Measurements from ENCODE around the gene ACTG2. TPM values are rescaled to one million over a fixed set of nuclear protein-coding genes. Genes with fewer than 3 reads are reported as not detected.

The ACTG2 gene
- total RNA-seq (not detected), total RNA-seq (0 to 0.33 (median 0) reads per million in 172 experiments)
- polyA plus RNA-seq (2013, experiment 1 of 2): 0.27 TPM
- 0.26 TPM for polyA plus RNA-seq (2013, experiment 2 of 2)

GRCh38 chr2:73892631-73893329, at the start of gene ACTG2:
Gene ACTG2, plus strand, starts transcription at chr2:73893008. Its CDS starts 8,304 bp downstream, at chr2:73901312.
- ChIA-PET CTCF (interaction anchor here (0.6 kb wide), 1 partner anchor 61 kb away, joined by 3 read pairs; no protein-coding TSS in a partner anchor), POLR2A (no interaction called here)
- Mint-ChIP-seq H3K4me3 (no peak within 1 kb of the TSS), H3K9me3 (no peaks in the 10 kb centered on the region), H3K27me3 (no peaks in the 10 kb centered on the region), H3K36me3 (ENCODE audit: low read depth) (no peaks in the 10 kb centered on the region), H3K4me1 (ENCODE audit: low read depth) (peaks cover 30% of the 10 kb centered on the region), H3K27ac (no peak within 1 kb of the TSS)
- H3K27me3 ChIP-seq (ENCODE audit: control insufficient read depth in 1 of 2, insufficient read depth in 2 of 2, low read length in 2 of 2): no peaks in the 10 kb centered on the region
- intact Hi-C loops (cut with DNase I, micrococcal nuclease): no loop called here
- H3K36me3 ChIP-seq (ENCODE audit: insufficient read depth, low read length): no peaks in the 10 kb centered on the region
- no peak within 1 kb of the TSS for H3K27ac ChIP-seq (ENCODE audit: low read depth in 1 of 2, low read length in 2 of 2)
- ATAC-seq (ENCODE audit: poor library complexity) (no peak), DNase-seq (no peak)
- peaks cover 23% of the 10 kb centered on the region for H3K4me1 ChIP-seq (ENCODE audit: insufficient read depth, low read length)
- no peak within 1 kb of the TSS for H3K4me3 ChIP-seq (ENCODE audit: low read length)
- TF ChIP-seq CTCF (IDR thresholded peaks at IDR 0.05): no peak
- H3K9me3 ChIP-seq (ENCODE audit: control insufficient read depth in 1 of 2, insufficient read depth in 1 of 2, low read length in 2 of 2): no peaks in the 10 kb centered on the region

GRCh38 chr2:73844087-73844486, 48.7 kb upstream of the ACTG2 start:
- H3K4me1 Mint-ChIP-seq (ENCODE audit: low read depth): peaks cover 20% of the 10 kb centered on the region
- Histone ChIP-seq H3K27ac (ENCODE audit: low read depth in 1 of 2, low read length in 2 of 2) (no peak overlapping the region), H3K36me3 (ENCODE audit: insufficient read depth, low read length) (peaks cover 64% of the 10 kb centered on the region), H3K27me3 (ENCODE audit: control insufficient read depth in 1 of 2, insufficient read depth in 2 of 2, low read length in 2 of 2) (no peaks in the 10 kb centered on the region), H3K4me1 (ENCODE audit: insufficient read depth, low read length) (no peaks in the 10 kb centered on the region), H3K4me3 (ENCODE audit: low read length) (no peak overlapping the region), H3K9me3 (ENCODE audit: control insufficient read depth in 1 of 2, insufficient read depth in 1 of 2, low read length in 2 of 2) (no peaks in the 10 kb centered on the region)
- no peaks in the 10 kb centered on the region for H3K9me3 Mint-ChIP-seq
- ChIA-PET CTCF (no interaction called here), POLR2A (no interaction called here)
- ATAC-seq (ENCODE audit: poor library complexity) (no peak), DNase-seq (no peak)
- no peak overlapping the region for H3K4me3 Mint-ChIP-seq
- TF ChIP-seq CTCF (IDR thresholded peaks at IDR 0.05): no peak
- no peak overlapping the region for H3K27ac Mint-ChIP-seq
- intact Hi-C loops (cut with DNase I, micrococcal nuclease): no loop called here
- no peaks in the 10 kb centered on the region for H3K27me3 Mint-ChIP-seq
- peaks cover 85% of the 10 kb centered on the region for H3K36me3 Mint-ChIP-seq (ENCODE audit: low read depth)

GRCh38 chr2:73850009-73850408, 42.8 kb upstream of the ACTG2 start:
- Histone ChIP-seq H3K36me3 (ENCODE audit: insufficient read depth, low read length) (peaks cover 94% of the 10 kb centered on the region), H3K27me3 (ENCODE audit: control insufficient read depth in 1 of 2, insufficient read depth in 2 of 2, low read length in 2 of 2) (no peaks in the 10 kb centered on the region), H3K4me3 (ENCODE audit: low read length) (no peak overlapping the region), H3K9me3 (ENCODE audit: control insufficient read depth in 1 of 2, insufficient read depth in 1 of 2, low read length in 2 of 2) (no peaks in the 10 kb centered on the region), H3K4me1 (ENCODE audit: insufficient read depth, low read length) (no peaks in the 10 kb centered on the region), H3K27ac (ENCODE audit: low read depth in 1 of 2, low read length in 2 of 2) (no peak overlapping the region)
- peaks cover 66% of the 10 kb centered on the region for H3K36me3 Mint-ChIP-seq (ENCODE audit: low read depth)
- no peak overlapping the region for H3K27ac Mint-ChIP-seq
- DNase-seq (no peak), ATAC-seq (ENCODE audit: poor library complexity) (no peak)
- H3K4me3 Mint-ChIP-seq: no peak overlapping the region
- intact Hi-C loops (cut with DNase I, micrococcal nuclease): no loop called here
- no peaks in the 10 kb centered on the region for H3K4me1 Mint-ChIP-seq (ENCODE audit: low read depth)
- ChIA-PET POLR2A (no interaction called here), CTCF (no interaction called here)
- no peaks in the 10 kb centered on the region for H3K27me3 Mint-ChIP-seq
- no peak for TF ChIP-seq CTCF (IDR thresholded peaks at IDR 0.05)
- H3K9me3 Mint-ChIP-seq: no peaks in the 10 kb centered on the region
